ENCODE results near the gene GIPC2. TPM values are rescaled to one million over a fixed set of nuclear protein-coding genes. Genes with fewer than 3 reads are reported as not detected.

GIPC2 gene
- total and polyA plus RNA-seq, 2 donors (not counting 3 experiments of a cell fraction or from before 2014, with no cell fraction given): 2.8 to 9.6 TPM

DNA sequence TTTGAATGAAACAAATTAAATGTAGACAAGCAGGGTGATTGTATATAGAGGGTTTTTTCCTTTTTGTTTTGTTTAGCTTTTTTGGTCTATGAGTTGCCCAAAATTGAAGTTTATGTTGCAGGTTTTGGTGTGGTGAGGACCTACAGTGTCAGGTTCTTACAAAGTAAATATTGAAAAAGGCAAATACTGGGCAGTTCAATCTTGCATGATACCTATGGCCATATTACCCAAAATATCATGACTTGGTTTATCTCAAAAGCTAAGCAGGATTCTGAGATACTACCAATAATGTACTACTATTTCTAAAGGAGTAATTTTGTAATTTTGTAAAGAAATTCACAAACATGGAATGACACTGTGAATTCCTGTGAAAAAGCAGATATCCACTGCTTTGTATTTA lies 39.2 kb upstream of the GIPC2 start:
- H3K36me3 ChIP-seq (ENCODE audit: control insufficient read depth in 2 of 2, extremely low read depth in 1 of 2, insufficient read depth in 2 of 2, low read length in 2 of 2): peaks cover 0 to 5% of the 10 kb centered on the region in 2 experiments
- no peaks in the 10 kb centered on the region for H3K27me3 ChIP-seq (ENCODE audit: control insufficient read depth in 2 of 2, insufficient read depth in 2 of 2, low read length in 2 of 2)
- peaks cover 45% of the 10 kb centered on the region for H3K4me1 ChIP-seq (ENCODE audit: control insufficient read depth, extremely low read depth, insufficient read depth, low read length)
- H3K9me1 ChIP-seq (replicated peaks; ENCODE audit: control insufficient read depth, extremely low read depth, insufficient read depth, low read length): peaks cover 3% of the 10 kb centered on the region
- H3K79me2 ChIP-seq (ENCODE audit: control insufficient read depth, insufficient read depth, low read length): peaks cover 70% of the 10 kb centered on the region
- TF ChIP-seq, protein P1, sequence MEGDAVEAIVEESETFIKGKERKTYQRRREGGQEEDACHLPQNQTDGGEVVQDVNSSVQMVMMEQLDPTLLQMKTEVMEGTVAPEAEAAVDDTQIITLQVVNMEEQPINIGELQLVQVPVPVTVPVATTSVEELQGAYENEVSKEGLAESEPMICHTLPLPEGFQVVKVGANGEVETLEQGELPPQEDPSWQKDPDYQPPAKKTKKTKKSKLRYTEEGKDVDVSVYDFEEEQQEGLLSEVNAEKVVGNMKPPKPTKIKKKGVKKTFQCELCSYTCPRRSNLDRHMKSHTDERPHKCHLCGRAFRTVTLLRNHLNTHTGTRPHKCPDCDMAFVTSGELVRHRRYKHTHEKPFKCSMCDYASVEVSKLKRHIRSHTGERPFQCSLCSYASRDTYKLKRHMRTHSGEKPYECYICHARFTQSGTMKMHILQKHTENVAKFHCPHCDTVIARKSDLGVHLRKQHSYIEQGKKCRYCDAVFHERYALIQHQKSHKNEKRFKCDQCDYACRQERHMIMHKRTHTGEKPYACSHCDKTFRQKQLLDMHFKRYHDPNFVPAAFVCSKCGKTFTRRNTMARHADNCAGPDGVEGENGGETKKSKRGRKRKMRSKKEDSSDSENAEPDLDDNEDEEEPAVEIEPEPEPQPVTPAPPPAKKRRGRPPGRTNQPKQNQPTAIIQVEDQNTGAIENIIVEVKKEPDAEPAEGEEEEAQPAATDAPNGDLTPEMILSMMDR (IDR thresholded peaks at IDR 0.05; ENCODE audit: extremely low read depth in 1 of 2, insufficient read depth in 1 of 2, low read depth in 1 of 2, low read length in 2 of 2): no peak
- no peak for TF ChIP-seq FOS (IDR thresholded peaks at IDR 0.05; ENCODE audit: borderline replicate concordance, insufficient read depth, low read length)
- no peak for TF ChIP-seq MYC (IDR thresholded peaks at IDR 0.05; ENCODE audit: low read depth, low read length)
- TF ChIP-seq GATA2 (IDR thresholded peaks at IDR 0.05; ENCODE audit: insufficient read depth, insufficient read length, low read depth, low read length): no peak
- TF ChIP-seq POLR2A (IDR thresholded peaks at IDR 0.05; ENCODE audit: low read depth, low read length): no peak
- no peak for TF ChIP-seq JUN (IDR thresholded peaks at IDR 0.05; ENCODE audit: borderline replicate concordance, insufficient read depth, insufficient read length, low read depth)
- TF ChIP-seq, protein P2, sequence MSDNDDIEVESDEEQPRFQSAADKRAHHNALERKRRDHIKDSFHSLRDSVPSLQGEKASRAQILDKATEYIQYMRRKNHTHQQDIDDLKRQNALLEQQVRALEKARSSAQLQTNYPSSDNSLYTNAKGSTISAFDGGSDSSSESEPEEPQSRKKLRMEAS (IDR thresholded peaks at IDR 0.05; ENCODE audit: insufficient read depth, insufficient read length): no peak
- no peak for TF ChIP-seq POLR2AphosphoS5 (IDR thresholded peaks at IDR 0.05; ENCODE audit: insufficient read depth, low read depth, low read length)
- TF ChIP-seq EZH2 (IDR thresholded peaks at IDR 0.05; ENCODE audit: borderline replicate concordance, low read depth, low read length, severe bottlenecking): no peak
- peak overlapping the region; percentile 98 for H3K9ac ChIP-seq (replicated peaks; ENCODE audit: extremely low read depth, insufficient read depth, low read length)
- intact Hi-C loops (cut with micrococcal nuclease) (no loop called here), dilution Hi-C loops (cut with MboI; ENCODE audit: extremely low pct_ligation_motif_present, low sequenced_read_pairs) (no loop called here)
- peak; percentile 27 for DNase-seq (ENCODE audit: low read depth, low spot score)
- H2AFZ ChIP-seq (ENCODE audit: low read depth, low read length): no peak overlapping the region
- H3K4me3 ChIP-seq (replicated peaks in 1 of 3; ENCODE audit: insufficient read depth in 1 of 3, low read depth in 1 of 3, low read length in 3 of 3): peak overlapping the region; percentile 69 to 99 (median 98)
- FAIRE-seq: no peak
- no TSS peak for BruUV-seq (replicated peaks)
- ChIA-PET POLR2A (interaction anchor here (2.2 to 3.9 kb wide), 3 partner anchors 26 to 96 kb away, joined by 5 to 122 read pairs (median 43); partner anchors contain the start of gene FUBP1), CTCF (interaction anchor here (0.7 to 15.7 kb wide), 5 partner anchors 25 to 108 kb away, joined by 3 to 250 read pairs (median 16); no protein-coding TSS in a partner anchor)
- H3K27ac ChIP-seq (ENCODE audit: insufficient read depth, low read depth, low read length): peak overlapping the region; percentile 82
- peaks cover 5% of the 10 kb centered on the region for H4K20me1 ChIP-seq (replicated peaks; ENCODE audit: control insufficient read depth, extremely low read depth, insufficient read depth, low read length)
- H3K9me3 ChIP-seq (replicated peaks; ENCODE audit: control insufficient read depth, insufficient read depth, low read length): no peaks in the 10 kb centered on the region
- peak overlapping the region; percentile 100 for H3K4me2 ChIP-seq (ENCODE audit: insufficient read depth, low read length)
